Stimulated activated effector memory CD8-positive, alpha-beta T cell treated with anti-CD3 and anti-CD28 coated beads, Interleukin-12 subunit alpha, Interleukin-12 subunit beta, amount 100 ng/mL, for 72 hours (primary cell): ENCODE data around the gene ACTL10.

ENCODE experiments used
- ATAC-seq: fragments of 150-1000 bp; cut with Tn5 transposase; 2 replicates; pipeline ENCODE4 v1.10.0; 2021
- DNase-seq, 2 donors: peaks; one replicate each; pipeline ENCODE4 v3.0.0; 2021 to 2022; ENCODE audit warnings: low spot score in 2 of 2
- H3K27ac Mint-ChIP-seq: one replicate; pipeline ENCODE4 v1.8.0; 2022; ENCODE audit warnings: mild to moderate bottlenecking, mixed read lengths
- H3K36me3 Mint-ChIP-seq: one replicate; pipeline ENCODE4 v1.8.0; 2022; ENCODE audit warnings: mild to moderate bottlenecking, mixed read lengths
- H3K4me1 Mint-ChIP-seq: one replicate; pipeline ENCODE4 v1.8.0; 2022; ENCODE audit warnings: mixed read lengths
- H3K4me3 Mint-ChIP-seq: one replicate; pipeline ENCODE4 v1.8.0; 2022; ENCODE audit warnings: mild to moderate bottlenecking, mixed read lengths
- H3K9me3 Mint-ChIP-seq: one replicate; pipeline ENCODE4 v1.8.0; 2022; ENCODE audit warnings: mixed read lengths

ACTL10 gene

GRCh38 chr20:33667245-33667675 lies 517 bp downstream of the ACTL10 start:
- Mint-ChIP-seq H3K27ac (peak overlapping the region; percentile 97), H3K4me1 (peaks cover 49% of the 10 kb centered on the region), H3K36me3 (peaks cover 18% of the 10 kb centered on the region), H3K4me3 (peak overlapping the region; percentile 96), H3K9me3 (no peaks in the 10 kb centered on the region)
- DNase-seq (peak in 1 of 2 donors; percentile 53), ATAC-seq (peak; percentile 44)

- peaks cover 49% of the 10 kb centered on the region for H3K4me1 Mint-ChIP-seq
- peaks cover 18% of the 10 kb centered on the region for H3K36me3 Mint-ChIP-seq
- H3K27ac Mint-ChIP-seq: peak overlapping the region; percentile 97
- H3K9me3 Mint-ChIP-seq: no peaks in the 10 kb centered on the region
- ATAC-seq: peak; percentile 71
- H3K4me3 Mint-ChIP-seq: peak overlapping the region; percentile 96
- peak; percentile 86 to 93 for DNase-seq
Measured at GRCh38 chr20:33667676-33668465, 1.1 kb downstream of the ACTL10 start.

GRCh38 chr20:33668466-33669155 lies 1.9 kb downstream of the ACTL10 start:
- ATAC-seq: no peak
- H3K4me1 Mint-ChIP-seq: peaks cover 55% of the 10 kb centered on the region
- H3K9me3 Mint-ChIP-seq: no peaks in the 10 kb centered on the region
- DNase-seq: no peak
- peaks cover 18% of the 10 kb centered on the region for H3K36me3 Mint-ChIP-seq
- peak overlapping the region; percentile 97 for H3K27ac Mint-ChIP-seq
- H3K4me3 Mint-ChIP-seq: peak overlapping the region; percentile 96

- peak overlapping the region; percentile 96 for H3K4me3 Mint-ChIP-seq
- peaks cover 57% of the 10 kb centered on the region for H3K4me1 Mint-ChIP-seq
- H3K27ac Mint-ChIP-seq: peak overlapping the region; percentile 83
- peaks cover 18% of the 10 kb centered on the region for H3K36me3 Mint-ChIP-seq
- ATAC-seq (no peak), DNase-seq (no peak)
- no peaks in the 10 kb centered on the region for H3K9me3 Mint-ChIP-seq
Measured at GRCh38 chr20:33669224-33669623, 2.5 kb downstream of the ACTL10 start.

- Mint-ChIP-seq H3K4me3 (no peak overlapping the region), H3K27ac (peak overlapping the region; percentile 83), H3K4me1 (peaks cover 54% of the 10 kb centered on the region), H3K36me3 (peaks cover 24% of the 10 kb centered on the region), H3K9me3 (no peaks in the 10 kb centered on the region)
- no peak for ATAC-seq
- DNase-seq: no peak
Measured at GRCh38 chr20:33669873-33670640, 3.3 kb downstream of the ACTL10 start.

GRCh38 chr20:33670715-33671499 lies 4.2 kb downstream of the ACTL10 start:
- Mint-ChIP-seq H3K4me3 (no peak overlapping the region), H3K9me3 (no peaks in the 10 kb centered on the region), H3K36me3 (peaks cover 29% of the 10 kb centered on the region), H3K4me1 (peaks cover 53% of the 10 kb centered on the region), H3K27ac (peak overlapping the region; percentile 88)
- ATAC-seq (no peak), DNase-seq (no peak)

- H3K27ac Mint-ChIP-seq: peak overlapping the region; percentile 88
- no peaks in the 10 kb centered on the region for H3K9me3 Mint-ChIP-seq
- no peak overlapping the region for H3K4me3 Mint-ChIP-seq
- H3K4me1 Mint-ChIP-seq: peaks cover 49% of the 10 kb centered on the region
- DNase-seq (no peak), ATAC-seq (no peak)
- H3K36me3 Mint-ChIP-seq: peaks cover 34% of the 10 kb centered on the region
Measured at GRCh38 chr20:33671573-33672288, 5.0 kb downstream of the ACTL10 start.

GRCh38 chr20:33672426-33673113 lies 5.8 kb downstream of the ACTL10 start:
- Mint-ChIP-seq H3K4me3 (peak overlapping the region; percentile 83), H3K9me3 (no peaks in the 10 kb centered on the region), H3K27ac (peak overlapping the region; percentile 88), H3K36me3 (peaks cover 40% of the 10 kb centered on the region), H3K4me1 (peaks cover 47% of the 10 kb centered on the region)
- no peak for DNase-seq
- ATAC-seq: no peak

GRCh38 chr20:33673114-33673409 lies 6.3 kb downstream of the ACTL10 start:
- peak overlapping the region; percentile 83 for H3K4me3 Mint-ChIP-seq
- peaks cover 46% of the 10 kb centered on the region for H3K4me1 Mint-ChIP-seq
- ATAC-seq (no peak), DNase-seq (no peak)
- H3K27ac Mint-ChIP-seq: peak overlapping the region; percentile 88
- H3K36me3 Mint-ChIP-seq: peaks cover 45% of the 10 kb centered on the region
- H3K9me3 Mint-ChIP-seq: no peaks in the 10 kb centered on the region

- Mint-ChIP-seq H3K4me3 (peak overlapping the region; percentile 83), H3K27ac (peak overlapping the region; percentile 88), H3K36me3 (peaks cover 50% of the 10 kb centered on the region), H3K9me3 (no peaks in the 10 kb centered on the region), H3K4me1 (peaks cover 43% of the 10 kb centered on the region)
- no peak for DNase-seq
- peak; percentile 72 for ATAC-seq
Measured at GRCh38 chr20:33673410-33674293, 6.9 kb downstream of the ACTL10 start.

- Mint-ChIP-seq H3K4me3 (peak within 1 kb of the TSS; percentile 83), H3K27ac (peak within 1 kb of the TSS; percentile 88), H3K9me3 (no peaks in the 10 kb centered on the region), H3K4me1 (peaks cover 51% of the 10 kb centered on the region), H3K36me3 (peaks cover 59% of the 10 kb centered on the region)
- DNase-seq: peak; percentile 64 to 87
- ATAC-seq: peak; percentile 84
Measured at GRCh38 chr20:33674294-33675135, 7.8 kb downstream of the ACTL10 start, which contains the start of gene NECAB3. Gene NECAB3 (minus strand): TSS chr20:33674428. CDS start chr20:33674352, 76 bp downstream.

GRCh38 chr20:33675136-33675959 lies 8.6 kb downstream of the ACTL10 start:
- DNase-seq (no peak), ATAC-seq (no peak)
- peak overlapping the region; percentile 83 for H3K4me3 Mint-ChIP-seq
- H3K9me3 Mint-ChIP-seq: no peaks in the 10 kb centered on the region
- H3K4me1 Mint-ChIP-seq: peaks cover 51% of the 10 kb centered on the region
- H3K27ac Mint-ChIP-seq: peak overlapping the region; percentile 32
- H3K36me3 Mint-ChIP-seq: peaks cover 61% of the 10 kb centered on the region
